HepG2 (cell line): Measurements from ENCODE around the gene RABL2A. TPM values are rescaled to one million over a fixed set of nuclear protein-coding genes. Genes with fewer than 3 reads are reported as not detected.
"Not testable (repeated sequence)": the region's sequence is repeated elsewhere in the genome, so short reads cannot be mapped to it uniquely, and the experiment has no call there.

ENCODE experiments used
- BCL3 ChIP-seq: sonication (generic); formaldehyde crosslinking; IDR thresholded peaks from 2 replicates; pipeline ENCODE4 v1.5.1; 2020; ENCODE audit warnings: mild to moderate bottlenecking, missing genetic modification reagents, moderate library complexity
- CHCHD3 ChIP-seq: sonication (generic); formaldehyde crosslinking; IDR thresholded peaks from 2 replicates; pipeline ENCODE4 v1.8.0; 2022; ENCODE audit warnings: mild to moderate bottlenecking, missing genetic modification reagents, moderate library complexity
- ESRRA ChIP-seq: sonication (generic); formaldehyde crosslinking; IDR thresholded peaks from 2 replicates; pipeline ENCODE4 v1.5.1; 2020; ENCODE audit warnings: mild to moderate bottlenecking, low read depth, missing genetic modification reagents
- FOXC1 ChIP-seq: sonication (generic); formaldehyde crosslinking; IDR thresholded peaks from 2 replicates; pipeline ENCODE4 v1.8.0; 2022; ENCODE audit warnings: mild to moderate bottlenecking, missing genetic modification reagents, borderline replicate concordance
- HINFP ChIP-seq: sonication (generic); formaldehyde crosslinking; IDR thresholded peaks from 2 replicates; pipeline ENCODE4 v1.4.0; 2020; ENCODE audit warnings: low read depth, mild to moderate bottlenecking, missing genetic modification reagents
- HOMEZ ChIP-seq: IDR thresholded peaks from 2 replicates; pipeline ENCODE4 v1.6.1; 2016; ENCODE audit warnings: low read depth
- JUN ChIP-seq: sonication (generic); formaldehyde crosslinking; IDR thresholded peaks from 2 replicates; pipeline ENCODE4 v1.4.0; 2020; ENCODE audit warnings: mild to moderate bottlenecking, missing genetic modification reagents
- LCORL ChIP-seq, 2 experiments: fragments of 450-650 bp in 1 of 2; sonication (generic) in 1 of 2; formaldehyde crosslinking in 1 of 2; IDR thresholded peaks; 2 replicates each; pipeline versions ENCODE4 v1.5.0 to v1.6.1; 2017 to 2020; ENCODE audit warnings: antibody characterized with exemption in 1 of 2, missing genetic modification reagents in 1 of 2
- MAF1 ChIP-seq: sonication (generic); formaldehyde crosslinking; IDR thresholded peaks from 2 replicates; pipeline ENCODE4 v1.5.0; 2020; ENCODE audit warnings: missing genetic modification reagents, borderline replicate concordance
- MIER2 ChIP-seq: IDR thresholded peaks from 2 replicates; pipeline ENCODE4 v1.6.1; 2016; ENCODE audit warnings: missing biosample characterization, missing genetic modification reagents
- NRL ChIP-seq: sonication (generic); formaldehyde crosslinking; IDR thresholded peaks from 2 replicates; pipeline ENCODE4 v1.5.0; 2020; ENCODE audit warnings: missing genetic modification reagents, mild to moderate bottlenecking, moderate library complexity, borderline replicate concordance
- PHF5A ChIP-seq: IDR thresholded peaks from one replicate; pipeline ENCODE4 v1.6.1; 2018; ENCODE audit warnings: low read depth, missing genetic modification reagents; ENCODE audit not compliant: unreplicated experiment
- RAD21 ChIP-seq: fragments of 450-650 bp; formaldehyde crosslinking; IDR thresholded peaks from 2 replicates; pipeline ENCODE4 v1.5.0; 2020; ENCODE audit warnings: mild to moderate bottlenecking
- REXO4 ChIP-seq: sonication (generic); formaldehyde crosslinking; IDR thresholded peaks from 2 replicates; pipeline ENCODE4 v1.8.0; 2022; ENCODE audit warnings: missing genetic modification reagents, mild to moderate bottlenecking, borderline replicate concordance
- SAFB2 ChIP-seq: sonication (generic); formaldehyde crosslinking; IDR thresholded peaks from 2 replicates; pipeline ENCODE4 v1.5.1; 2020; ENCODE audit warnings: missing genetic modification reagents, low read depth, mild to moderate bottlenecking, borderline replicate concordance
- TFDP1 ChIP-seq: IDR thresholded peaks from 2 replicates; pipeline ENCODE4 v1.6.1; 2016; ENCODE audit warnings: missing compliant biosample characterization, missing genetic modification reagents, borderline replicate concordance
- ZBTB1 ChIP-seq: sonication (generic); formaldehyde crosslinking; IDR thresholded peaks from 2 replicates; pipeline ENCODE4 v1.4.0; 2020; ENCODE audit warnings: missing genetic modification reagents, borderline replicate concordance
- ZBTB2 ChIP-seq: sonication (generic); formaldehyde crosslinking; IDR thresholded peaks from 2 replicates; pipeline ENCODE4 v1.8.0; 2022; ENCODE audit warnings: low read depth, missing genetic modification reagents
- ZBTB7B ChIP-seq: sonication (generic); formaldehyde crosslinking; IDR thresholded peaks from 2 replicates; pipeline ENCODE4 v1.4.0; 2020; ENCODE audit warnings: missing genetic modification reagents
- ZNF549 ChIP-seq: sonication (generic); formaldehyde crosslinking; IDR thresholded peaks from 2 replicates; pipeline ENCODE4 v1.5.0; 2020; ENCODE audit warnings: missing genetic modification reagents
- ZNF564 ChIP-seq: sonication (generic); formaldehyde crosslinking; IDR thresholded peaks from 2 replicates; pipeline ENCODE4 v1.8.1; 2023; ENCODE audit warnings: mild to moderate bottlenecking, missing genetic modification reagents
- ZZZ3 ChIP-seq: sonication (generic); formaldehyde crosslinking; IDR thresholded peaks from 2 replicates; pipeline ENCODE4 v1.4.0; 2020; ENCODE audit warnings: missing genetic modification reagents, mild to moderate bottlenecking, borderline replicate concordance
- polyA plus RNA-seq, 8 experiments: library from polyadenylated mRNA; depleted of rRNA in 3 of 8; stranded (reverse) in 7 of 8; unstranded in 1 of 8; fragments of >200 nt; fragmentation: Illumina TruSeq in 4 of 8; extraction: Trizol in 4 of 8; gene quantifications; 2 replicates each; pipeline versions ENCODE4 v1.2.1 to v1.2.3, GENCODE V29; 2011 to 2016; ENCODE audit warnings: low read depth in 4 of 8, missing spikeins in 1 of 8, mixed read lengths in 1 of 8; ENCODE audit not compliant: insufficient read depth in 1 of 8
- total RNA-seq, 5 experiments: library from RNA; depleted of rRNA; stranded (reverse); fragments of >200 nt; fragmentation: Illumina TruSeq; extraction: Trizol; gene quantifications; 2 replicates each; pipeline ENCODE4 v1.2.3, GENCODE V29; 2016; ENCODE audit warnings: low read depth in 1 of 5

RABL2A gene
- total and polyA plus RNA-seq, 2 of the 13 experiments (the other 11 are each of a cell fraction or from before 2014, with no cell fraction given): 9.6 to 13.4 TPM

GRCh38 chr2:113583521-113584225 is 43.4 kb upstream of the RABL2A start (continued):
- TF ChIP-seq FOXC1 (peak; percentile 97), MAF1 (CRISPR knock-in tag) (peak; percentile 95; the same call in 1 of the 2 replicates), PHF5A (peak; percentile 85), JUN (CRISPR knock-in tag) (0 out of 2 replicates have a peak, but pooled peaks have one; percentile 44), ZNF564 (CRISPR knock-in tag) (peak; percentile 89), MIER2 (CRISPR knock-in tag) (peak; percentile 86), RAD21 (CRISPR knock-in tag) (peak; percentile 69), SAFB2 (CRISPR knock-in tag) (peak; percentile 93; the same call in 1 of the 2 replicates), HINFP (peak; percentile 87), ZNF549 (CRISPR knock-in tag) (peak; percentile 75; the same call in 1 of the 2 replicates), ZZZ3 (CRISPR knock-in tag) (peak; percentile 89), CHCHD3 (peak; percentile 87; the same call in 1 of the 2 replicates), HOMEZ (peak; percentile 76), REXO4 (CRISPR knock-in tag) (peak; percentile 84; the same call in 1 of the 2 replicates), NRL (CRISPR knock-in tag) (peak; percentile 95), ZBTB1 (CRISPR knock-in tag) (0 out of 2 replicates have a peak, but pooled peaks have one; percentile 70), ZBTB2 (CRISPR knock-in tag) (peak; percentile 83), LCORL (CRISPR knock-in tag; IDR thresholded peaks at IDR 0.05) (peak; percentile 89), BCL3 (CRISPR knock-in tag) (peak; percentile 82; the same call in 1 of the 2 replicates), ESRRA (CRISPR knock-in tag) (peak; percentile 89), TFDP1 (CRISPR knock-in tag) (peak; percentile 79; the same call in 1 of the 2 replicates), ZBTB7B (CRISPR knock-in tag) (peak; percentile 90)
- not testable (repeated sequence) for TF ChIP-seq LCORL (IDR thresholded peaks at IDR 0.05)
